HCT116 (cell line): ENCODE results near the gene RAB3C. TPM values are rescaled to one million over a fixed set of nuclear protein-coding genes. Genes with fewer than 3 reads are reported as not detected.

Experiments used
- ATAC-seq: fragments of 200-7000 bp; cut with Tn5 transposase; 2 replicates; pipeline ENCODE4 v1.9.1; 2020; ENCODE audit warnings: mild to moderate bottlenecking, moderate library complexity
- BruUV-seq: library from RNA; stranded (reverse); fragments of 400-500 nt; replicated peaks from 2 replicates; lab custom pipeline; 2021; lab: Mats Ljungman, UMichigan
- CTCF ChIA-PET: fragments of 300-600 bp; sonication (Branson Sonifier 250); formaldehyde crosslinking; loops from one replicate; lab custom pipeline; 2021; ENCODE audit warnings: antibody characterized with exemption; lab: Charles Lee
- POLR2A ChIA-PET: fragments of 300-600, 350-600 bp; sonication (Branson Sonifier 250); formaldehyde crosslinking; loops from one replicate; lab custom pipeline; 2021; ENCODE audit warnings: antibody characterized with exemption; lab: Charles Lee
- RAD21 ChIA-PET, 2 experiments: fragments of 300-600 bp; sonication (Branson Sonifier 250); formaldehyde crosslinking; loops; one replicate each; lab custom pipeline; 2023; ENCODE audit warnings: low total read pairs in 2 of 2; ENCODE audit not compliant: uncharacterized antibody in 2 of 2, unreplicated experiment in 2 of 2, low non-redundant PET in 1 of 2; lab: Charles Lee
- DNase-seq: peaks from one replicate; pipeline ENCODE4 v3.0.0-alpha.2; 2010; ENCODE audit warnings: low read depth, low spot score
- H2AFZ ChIP-seq: fragments of 200-600 bp; shearing (Covaris generic), sonication (generic); 2 replicates; pipeline ENCODE4 v1.6.1; 2017; ENCODE audit warnings: low read depth, mixed run types, mixed read lengths, antibody characterized with exemption, low read length; ENCODE audit not compliant: poor library complexity, severe bottlenecking
- H3K27ac ChIP-seq: 2 replicates; pipeline ENCODE4 v1.5.1; 2012; ENCODE audit warnings: low read depth, low read length
- H3K27me3 ChIP-seq: fragments of 200-600 bp; sonication (generic); 2 replicates; pipeline ENCODE4 v1.6.1; 2016; ENCODE audit warnings: mixed run types, low read length, mixed read lengths; ENCODE audit not compliant: insufficient read depth
- H3K36me3 ChIP-seq, 2 experiments: fragments of 200-500 bp in 1 of 2; fragments of 200-600 bp in 1 of 2; sonication (Bioruptor generic) in 1 of 2; sonication (generic) in 1 of 2; 2 replicates each; pipeline versions ENCODE4 v1.5.1 to v1.6.1; 2014 to 2016; ENCODE audit warnings: low read length in 2 of 2, inconsistent platforms in 1 of 2, mixed read lengths in 1 of 2, mixed run types in 1 of 2; ENCODE audit not compliant: insufficient read depth in 2 of 2, control insufficient read depth in 1 of 2
- H3K4me1 ChIP-seq, 2 experiments: fragments of 200-600 bp in 1 of 2; sonication (generic) in 1 of 2; 2 replicates each; pipeline versions ENCODE4 v1.5.1 to v1.6.1; 2012 to 2017; ENCODE audit warnings: low read length in 2 of 2, inconsistent platforms in 1 of 2, mild to moderate bottlenecking in 1 of 2, mixed read lengths in 1 of 2, mixed run types in 1 of 2, moderate library complexity in 1 of 2; ENCODE audit not compliant: insufficient read depth in 2 of 2, control insufficient read depth in 1 of 2
- H3K4me2 ChIP-seq: fragments of 200-600 bp; sonication (generic); 2 replicates; pipeline ENCODE4 v1.6.1; 2017; ENCODE audit warnings: mixed run types, low read length, mixed read lengths
- H3K4me3 ChIP-seq, 2 experiments: fragments of 200-600 bp in 1 of 2; sonication (generic) in 1 of 2; replicated peaks in 1 of 2; 2 replicates each; pipeline ENCODE4 v1.5.1; 2011 to 2016; ENCODE audit warnings: low read length in 2 of 2, control low read depth in 1 of 2, low read depth in 1 of 2, mild to moderate bottlenecking in 1 of 2, mixed read lengths in 1 of 2, mixed run types in 1 of 2
- H3K79me2 ChIP-seq: fragments of 200-600 bp; sonication (generic); 2 replicates; pipeline ENCODE4 v1.6.1; 2017; ENCODE audit warnings: mild to moderate bottlenecking, mixed run types, low read length, moderate library complexity, mixed read lengths; ENCODE audit not compliant: insufficient read depth
- H3K9ac ChIP-seq: fragments of 200-600 bp; sonication (generic); 2 replicates; pipeline ENCODE4 v1.6.1; 2016; ENCODE audit warnings: low read length, mixed read lengths
- H3K9me2 ChIP-seq: fragments of 200-600 bp; sonication (generic), shearing (Covaris generic); 2 replicates; pipeline ENCODE4 v1.6.1; 2017; ENCODE audit warnings: mixed run types, mild to moderate bottlenecking, moderate library complexity; ENCODE audit not compliant: insufficient read depth
- H3K9me3 ChIP-seq, 2 experiments: fragments of 200-500 bp in 1 of 2; fragments of 200-600 bp in 1 of 2; sonication (Bioruptor generic) in 1 of 2; sonication (generic) in 1 of 2; 2 replicates each; pipeline ENCODE4 v1.6.1; 2014 to 2017; ENCODE audit warnings: low read length in 2 of 2, mixed read lengths in 2 of 2, inconsistent platforms in 1 of 2, low read depth in 1 of 2, mild to moderate bottlenecking in 1 of 2, mixed run types in 1 of 2, moderate library complexity in 1 of 2; ENCODE audit not compliant: control insufficient read depth in 1 of 2, insufficient read depth in 1 of 2
- H4K20me1 ChIP-seq: fragments of 200-600 bp; sonication (generic), shearing (Covaris generic); 2 replicates; pipeline ENCODE4 v1.6.1; 2017; ENCODE audit warnings: mixed run types, mild to moderate bottlenecking, moderate library complexity; ENCODE audit not compliant: insufficient read depth
- ELF1 ChIP-seq: IDR thresholded peaks from 2 replicates; pipeline ENCODE4 v1.6.1; 2012; ENCODE audit warnings: low read depth, borderline replicate concordance
- EZH2 ChIP-seq: fragments of 200-600 bp; sonication (generic); IDR thresholded peaks from 2 replicates; pipeline ENCODE4 v1.6.1; 2017; ENCODE audit warnings: antibody characterized with exemption, mixed run types
- FOSL1 ChIP-seq: IDR thresholded peaks from 2 replicates; pipeline ENCODE4 v1.6.1; 2012; ENCODE audit warnings: low read depth
- JUND ChIP-seq: IDR thresholded peaks from 2 replicates; pipeline ENCODE4 v1.6.1; 2012
- RAD21 ChIP-seq: IDR thresholded peaks from 2 replicates; pipeline ENCODE4 v1.6.1; 2012; ENCODE audit warnings: low read depth, mild to moderate bottlenecking
- SP1 ChIP-seq: IDR thresholded peaks from 2 replicates; pipeline ENCODE4 v1.6.1; 2012; ENCODE audit warnings: low read depth
- YY1 ChIP-seq: IDR thresholded peaks from 2 replicates; pipeline ENCODE4 v1.6.1; 2011; ENCODE audit warnings: low read length, low read depth, moderate library complexity, mild to moderate bottlenecking; ENCODE audit not compliant: insufficient replicate concordance; ENCODE audit errors: extremely low read depth
- ZNF274 ChIP-seq: fragments of 200-500 bp; sonication (Bioruptor generic); IDR thresholded peaks from 2 replicates; pipeline ENCODE4 v1.6.1; 2014; ENCODE audit warnings: mild to moderate bottlenecking, low read depth, low read length, inconsistent platforms
- intact Hi-C: fragments of 100-400 bp; cut with micrococcal nuclease; formaldehyde crosslinking; loops from 2 replicates; pipeline ENCODE4 v1.10.0; 2022
- total RNA-seq: library from RNA; stranded (reverse); gene quantifications from one replicate; pipeline ENCODE4 v1.2.1, GENCODE V29; 2021; ENCODE audit not compliant: unreplicated experiment
- TF ChIP-seq, protein P1 (sequence below): IDR thresholded peaks from 2 replicates; pipeline ENCODE4 v1.6.1; 2012; ENCODE audit warnings: low read depth
- TF ChIP-seq, protein P2 (sequence below), 3 experiments: fragments of 200-600 bp in 1 of 3; sonication (generic) in 1 of 3; IDR thresholded peaks in 2 of 3; conservative IDR thresholded peaks in 1 of 3; 2 replicates each; pipeline ENCODE4 v1.5.1; 2012 to 2017; ENCODE audit warnings: low read depth in 2 of 3, low read length in 2 of 3, antibody characterized with exemption in 1 of 3, borderline replicate concordance in 1 of 3, control low read depth in 1 of 3, mild to moderate bottlenecking in 1 of 3, mixed read lengths in 1 of 3, mixed run types in 1 of 3, moderate library complexity in 1 of 3; ENCODE audit not compliant: insufficient read depth in 1 of 3

The RAB3C gene
- total RNA-seq, 1 experiment from 2014 or later, result not detected

DNA sequence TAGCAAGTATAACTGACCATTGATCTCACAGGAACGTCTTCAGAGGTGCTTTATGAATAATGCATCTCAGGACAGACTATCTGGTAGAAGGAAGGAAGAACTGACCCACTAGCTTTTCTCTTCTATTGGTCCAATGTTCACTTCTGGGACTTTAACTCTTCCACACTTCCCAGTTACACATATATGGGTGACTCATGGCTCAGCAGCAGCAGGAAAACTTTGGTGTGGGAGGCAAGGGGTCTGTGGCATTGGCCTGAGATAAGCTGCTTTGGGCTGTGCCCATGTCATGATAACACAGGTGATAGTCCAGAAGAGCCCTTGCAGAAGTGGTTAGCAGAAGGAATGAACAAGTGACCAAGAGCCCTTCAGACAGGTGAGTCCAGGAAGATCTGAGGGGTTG is 148.8 kb downstream of the RAB3C start:
- intact Hi-C loops, result no loop called here
- ChIA-PET RAD21 (no interaction called here), CTCF (no interaction called here), POLR2A (no interaction called here)
- H3K4me3 ChIP-seq, result no peak overlapping the region
- no peak overlapping the region for H3K4me2 ChIP-seq
- no peak for TF ChIP-seq SP1
- no peak for TF ChIP-seq EZH2
- TF ChIP-seq, protein P1, sequence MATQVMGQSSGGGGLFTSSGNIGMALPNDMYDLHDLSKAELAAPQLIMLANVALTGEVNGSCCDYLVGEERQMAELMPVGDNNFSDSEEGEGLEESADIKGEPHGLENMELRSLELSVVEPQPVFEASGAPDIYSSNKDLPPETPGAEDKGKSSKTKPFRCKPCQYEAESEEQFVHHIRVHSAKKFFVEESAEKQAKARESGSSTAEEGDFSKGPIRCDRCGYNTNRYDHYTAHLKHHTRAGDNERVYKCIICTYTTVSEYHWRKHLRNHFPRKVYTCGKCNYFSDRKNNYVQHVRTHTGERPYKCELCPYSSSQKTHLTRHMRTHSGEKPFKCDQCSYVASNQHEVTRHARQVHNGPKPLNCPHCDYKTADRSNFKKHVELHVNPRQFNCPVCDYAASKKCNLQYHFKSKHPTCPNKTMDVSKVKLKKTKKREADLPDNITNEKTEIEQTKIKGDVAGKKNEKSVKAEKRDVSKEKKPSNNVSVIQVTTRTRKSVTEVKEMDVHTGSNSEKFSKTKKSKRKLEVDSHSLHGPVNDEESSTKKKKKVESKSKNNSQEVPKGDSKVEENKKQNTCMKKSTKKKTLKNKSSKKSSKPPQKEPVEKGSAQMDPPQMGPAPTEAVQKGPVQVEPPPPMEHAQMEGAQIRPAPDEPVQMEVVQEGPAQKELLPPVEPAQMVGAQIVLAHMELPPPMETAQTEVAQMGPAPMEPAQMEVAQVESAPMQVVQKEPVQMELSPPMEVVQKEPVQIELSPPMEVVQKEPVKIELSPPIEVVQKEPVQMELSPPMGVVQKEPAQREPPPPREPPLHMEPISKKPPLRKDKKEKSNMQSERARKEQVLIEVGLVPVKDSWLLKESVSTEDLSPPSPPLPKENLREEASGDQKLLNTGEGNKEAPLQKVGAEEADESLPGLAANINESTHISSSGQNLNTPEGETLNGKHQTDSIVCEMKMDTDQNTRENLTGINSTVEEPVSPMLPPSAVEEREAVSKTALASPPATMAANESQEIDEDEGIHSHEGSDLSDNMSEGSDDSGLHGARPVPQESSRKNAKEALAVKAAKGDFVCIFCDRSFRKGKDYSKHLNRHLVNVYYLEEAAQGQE, result no peak
- no peak for TF ChIP-seq ZNF274
- no peak for TF ChIP-seq YY1
- TF ChIP-seq, protein P2, sequence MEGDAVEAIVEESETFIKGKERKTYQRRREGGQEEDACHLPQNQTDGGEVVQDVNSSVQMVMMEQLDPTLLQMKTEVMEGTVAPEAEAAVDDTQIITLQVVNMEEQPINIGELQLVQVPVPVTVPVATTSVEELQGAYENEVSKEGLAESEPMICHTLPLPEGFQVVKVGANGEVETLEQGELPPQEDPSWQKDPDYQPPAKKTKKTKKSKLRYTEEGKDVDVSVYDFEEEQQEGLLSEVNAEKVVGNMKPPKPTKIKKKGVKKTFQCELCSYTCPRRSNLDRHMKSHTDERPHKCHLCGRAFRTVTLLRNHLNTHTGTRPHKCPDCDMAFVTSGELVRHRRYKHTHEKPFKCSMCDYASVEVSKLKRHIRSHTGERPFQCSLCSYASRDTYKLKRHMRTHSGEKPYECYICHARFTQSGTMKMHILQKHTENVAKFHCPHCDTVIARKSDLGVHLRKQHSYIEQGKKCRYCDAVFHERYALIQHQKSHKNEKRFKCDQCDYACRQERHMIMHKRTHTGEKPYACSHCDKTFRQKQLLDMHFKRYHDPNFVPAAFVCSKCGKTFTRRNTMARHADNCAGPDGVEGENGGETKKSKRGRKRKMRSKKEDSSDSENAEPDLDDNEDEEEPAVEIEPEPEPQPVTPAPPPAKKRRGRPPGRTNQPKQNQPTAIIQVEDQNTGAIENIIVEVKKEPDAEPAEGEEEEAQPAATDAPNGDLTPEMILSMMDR (IDR thresholded peaks at IDR 0.05 in 2 of 3, conservative IDR thresholded peaks at IDR 0.05 in 1 of 3; ENCODE audit: borderline replicate concordance in 1 of 3, insufficient read depth in 1 of 3, low read depth in 2 of 3, low read length in 2 of 3), result no peak
- TF ChIP-seq RAD21, result no peak
- TF ChIP-seq JUND, result no peak
- no peak for TF ChIP-seq FOSL1
- TF ChIP-seq ELF1, result no peak
- H3K36me3 ChIP-seq, result no peaks in the 10 kb centered on the region
- DNase-seq (no peak), ATAC-seq (no peak)
- H3K27ac ChIP-seq, result no peak overlapping the region
- H3K27me3 ChIP-seq, result peaks cover 28% of the 10 kb centered on the region
- H3K79me2 ChIP-seq, result no peaks in the 10 kb centered on the region
- H4K20me1 ChIP-seq, result no peaks in the 10 kb centered on the region
- no peaks in the 10 kb centered on the region for H3K9me2 ChIP-seq
- no peaks in the 10 kb centered on the region for H3K4me1 ChIP-seq
- H3K9me3 ChIP-seq, result no peaks in the 10 kb centered on the region
- H2AFZ ChIP-seq, result no peak overlapping the region
- H3K9ac ChIP-seq, result no peak overlapping the region
- no TSS peak for BruUV-seq
